Testis (tissue), 3 donors: ENCODE measurements around the gene HTT. TPM values are rescaled to one million over a fixed set of nuclear protein-coding genes. Genes with fewer than 3 reads are reported as not detected.

Source experiments
- DNase-seq: peaks from one replicate; pipeline ENCODE4 v3.0.0-alpha.2; 2019
- H3K27ac ChIP-seq, 2 donors: fragments of 200-600 bp; sonication (generic); one replicate each; pipeline ENCODE4 v1.5.1; 2019
- H3K27me3 ChIP-seq: fragments of 200-600 bp; sonication (generic); one replicate; pipeline ENCODE4 v1.5.1; 2019
- H3K36me3 ChIP-seq: fragments of 200-600 bp; sonication (generic); one replicate; pipeline ENCODE4 v1.5.1; 2017; ENCODE audit warnings: low read depth; ENCODE audit errors: missing control alignments
- H3K4me1 ChIP-seq: fragments of 200-600 bp; sonication (generic); one replicate; pipeline ENCODE4 v1.5.1; 2019
- H3K4me3 ChIP-seq, 2 donors: fragments of 200-600 bp; sonication (generic); one replicate each; pipeline ENCODE4 v1.5.1; 2017 to 2019
- H3K9me3 ChIP-seq: fragments of 200-600 bp; sonication (generic); one replicate; pipeline ENCODE4 v1.5.1; 2017
- POLR2A ChIP-seq: fragments of 450-650 bp; IDR thresholded peaks from one replicate; pipeline ENCODE4 v1.6.1; 2017; ENCODE audit warnings: antibody characterized with exemption, mild to moderate bottlenecking, moderate library complexity
- WGBS, 2 donors: methylation state at CpG; one replicate each; pipeline ENCODE4 v1.1.5; 2018; 5-methylcytosine and 5-hydroxymethylcytosine counted together
- intact Hi-C: fragments of 100-400 bp; cut with DNase I; formaldehyde crosslinking; loops from one replicate; pipeline ENCODE4 v1.15.1; 2023; ENCODE audit warnings: low total_unique reads
- polyA plus RNA-seq: library from polyadenylated mRNA; stranded (reverse); fragments of 350-450 nt; fragmentation: Illumina TruSeq; extraction: RNeasy Lipid Tissue Mini Kit (QIAGEN cat#74804); gene quantifications from one replicate; pipeline ENCODE4 v1.2.3, GENCODE V29; 2014; ENCODE audit warnings: low read depth, low replicate concordance; ENCODE audit not compliant: insufficient read depth
- total RNA-seq, 2 donors: library from RNA; depleted of rRNA; stranded (reverse); fragments of >200 nt; gene quantifications; one replicate each; pipeline ENCODE4 v1.2.3, GENCODE V29; 2016
- TF ChIP-seq, protein P1 (sequence below), 3 experiments: fragments of 450-650 bp in 2 of 3; fragments of 200-600 bp in 1 of 3; sonication (generic) in 1 of 3; IDR thresholded peaks; one replicate each; pipeline ENCODE4 v1.5.1; 2016 to 2019; ENCODE audit warnings: antibody characterized with exemption in 3 of 3, mild to moderate bottlenecking in 2 of 3, moderate library complexity in 1 of 3

Gene HTT
- total and polyA plus RNA-seq, 3 donors from 2014 or later: 45.2 to 168 (median 146) TPM

DNA sequence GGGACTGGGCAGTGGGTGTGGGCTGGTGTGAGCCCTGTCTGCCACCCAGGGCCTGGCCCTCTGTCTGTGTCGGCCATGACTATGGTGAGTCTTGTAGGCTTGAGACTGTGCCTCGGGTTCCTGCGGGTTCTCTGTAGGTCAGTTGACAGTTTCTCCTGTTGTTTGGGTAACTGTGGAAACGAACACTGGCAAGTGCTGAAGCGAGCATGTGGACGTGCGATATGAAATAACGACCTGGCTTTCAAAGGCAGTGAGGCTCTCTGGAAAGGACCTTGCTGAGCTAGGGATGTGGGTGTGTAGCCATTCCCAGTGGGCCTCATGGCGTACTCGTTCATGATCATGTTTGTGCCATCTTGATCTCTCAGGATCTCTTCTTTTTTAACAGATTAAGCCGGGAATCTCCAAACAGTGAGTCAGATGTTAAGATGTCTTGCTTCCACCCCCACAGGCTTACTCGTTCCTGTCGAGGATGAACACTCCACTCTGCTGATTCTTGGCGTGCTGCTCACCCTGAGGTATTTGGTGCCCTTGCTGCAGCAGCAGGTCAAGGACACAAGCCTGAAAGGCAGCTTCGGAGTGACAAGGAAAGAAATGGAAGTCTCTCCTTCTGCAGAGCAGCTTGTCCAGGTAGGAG, 41.3 kb downstream of the HTT start:
- no peak for TF ChIP-seq POLR2A
- TF ChIP-seq, protein P1, sequence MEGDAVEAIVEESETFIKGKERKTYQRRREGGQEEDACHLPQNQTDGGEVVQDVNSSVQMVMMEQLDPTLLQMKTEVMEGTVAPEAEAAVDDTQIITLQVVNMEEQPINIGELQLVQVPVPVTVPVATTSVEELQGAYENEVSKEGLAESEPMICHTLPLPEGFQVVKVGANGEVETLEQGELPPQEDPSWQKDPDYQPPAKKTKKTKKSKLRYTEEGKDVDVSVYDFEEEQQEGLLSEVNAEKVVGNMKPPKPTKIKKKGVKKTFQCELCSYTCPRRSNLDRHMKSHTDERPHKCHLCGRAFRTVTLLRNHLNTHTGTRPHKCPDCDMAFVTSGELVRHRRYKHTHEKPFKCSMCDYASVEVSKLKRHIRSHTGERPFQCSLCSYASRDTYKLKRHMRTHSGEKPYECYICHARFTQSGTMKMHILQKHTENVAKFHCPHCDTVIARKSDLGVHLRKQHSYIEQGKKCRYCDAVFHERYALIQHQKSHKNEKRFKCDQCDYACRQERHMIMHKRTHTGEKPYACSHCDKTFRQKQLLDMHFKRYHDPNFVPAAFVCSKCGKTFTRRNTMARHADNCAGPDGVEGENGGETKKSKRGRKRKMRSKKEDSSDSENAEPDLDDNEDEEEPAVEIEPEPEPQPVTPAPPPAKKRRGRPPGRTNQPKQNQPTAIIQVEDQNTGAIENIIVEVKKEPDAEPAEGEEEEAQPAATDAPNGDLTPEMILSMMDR (IDR thresholded peaks at IDR 0.05): no peak
- H3K36me3 ChIP-seq: no peaks in the 10 kb centered on the region
- 46 to 54% methylated on average over 15 of the region's 15 CpGs for WGBS, 2 donors
- peak; percentile 48 for DNase-seq
- H3K9me3 ChIP-seq: no peaks in the 10 kb centered on the region
- intact Hi-C loops: no loop called here
- H3K27me3 ChIP-seq: no peaks in the 10 kb centered on the region
- peaks cover 28% of the 10 kb centered on the region for H3K4me1 ChIP-seq
- H3K27ac ChIP-seq: peak overlapping the region; percentile 1 to 51
- H3K4me3 ChIP-seq: no peak overlapping the region

DNA sequence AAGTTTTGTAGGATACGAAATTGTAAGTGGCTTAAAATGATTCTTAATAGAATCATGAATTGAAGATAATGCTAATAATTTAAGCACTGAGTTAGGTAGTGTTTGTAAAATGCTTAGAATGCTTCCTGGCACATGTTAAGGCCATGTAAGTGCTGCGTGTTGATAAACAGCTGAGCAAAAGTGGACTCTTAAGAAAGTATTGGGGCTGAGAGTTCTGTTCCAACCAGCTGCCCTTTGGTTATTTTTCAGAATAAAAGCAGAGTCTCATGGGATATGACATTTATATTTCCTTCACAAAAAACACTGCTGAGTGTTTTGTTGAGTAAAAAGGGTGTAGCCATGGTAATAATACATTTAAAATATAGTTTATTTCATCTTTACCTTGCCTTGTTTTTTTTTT, 42.5 kb downstream of the HTT start:
- TF ChIP-seq, protein P1 (IDR thresholded peaks at IDR 0.05): no peak
- TF ChIP-seq POLR2A: no peak
- WGBS, 2 donors: 65 to 68% methylated on average over 2 of the region's 2 CpGs
- DNase-seq: no peak
- Histone ChIP-seq H3K27ac (peak overlapping the region in 1 of 2 donors; percentile 51), H3K36me3 (no peaks in the 10 kb centered on the region), H3K27me3 (no peaks in the 10 kb centered on the region), H3K9me3 (no peaks in the 10 kb centered on the region), H3K4me1 (peaks cover 31% of the 10 kb centered on the region), H3K4me3 (no peak overlapping the region)
- intact Hi-C loops: no loop called here

DNA sequence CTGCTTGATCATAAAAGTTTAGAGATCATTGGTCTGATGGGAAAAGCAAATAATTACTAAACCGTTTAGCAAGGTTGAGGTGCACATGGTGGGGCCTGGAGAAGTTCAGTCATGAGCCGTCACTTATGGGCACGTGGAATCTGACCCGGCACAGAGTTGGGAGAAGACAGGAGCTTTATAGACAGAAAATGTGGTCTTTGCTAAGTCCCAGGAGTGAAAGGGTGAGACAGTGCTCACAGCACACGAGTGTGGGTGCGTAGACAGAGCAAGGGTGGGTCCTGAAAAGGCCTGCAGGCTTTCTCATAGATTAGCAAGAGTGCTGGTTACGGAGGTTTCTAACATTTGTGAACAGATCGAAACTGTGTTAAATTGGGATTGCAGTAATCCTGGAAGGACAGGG, 43.8 kb downstream of the HTT start:
- intact Hi-C loops: no loop called here
- H3K4me3 ChIP-seq: no peak overlapping the region
- TF ChIP-seq POLR2A: no peak
- TF ChIP-seq, protein P1 (IDR thresholded peaks at IDR 0.05): no peak
- H3K9me3 ChIP-seq: no peaks in the 10 kb centered on the region
- no peaks in the 10 kb centered on the region for H3K27me3 ChIP-seq
- no peak for DNase-seq
- WGBS, 2 donors: 93 to 95% methylated on average over 8 of the region's 8 CpGs
- H3K4me1 ChIP-seq: peaks cover 36% of the 10 kb centered on the region
- H3K36me3 ChIP-seq: no peaks in the 10 kb centered on the region
- H3K27ac ChIP-seq: no peak overlapping the region

DNA sequence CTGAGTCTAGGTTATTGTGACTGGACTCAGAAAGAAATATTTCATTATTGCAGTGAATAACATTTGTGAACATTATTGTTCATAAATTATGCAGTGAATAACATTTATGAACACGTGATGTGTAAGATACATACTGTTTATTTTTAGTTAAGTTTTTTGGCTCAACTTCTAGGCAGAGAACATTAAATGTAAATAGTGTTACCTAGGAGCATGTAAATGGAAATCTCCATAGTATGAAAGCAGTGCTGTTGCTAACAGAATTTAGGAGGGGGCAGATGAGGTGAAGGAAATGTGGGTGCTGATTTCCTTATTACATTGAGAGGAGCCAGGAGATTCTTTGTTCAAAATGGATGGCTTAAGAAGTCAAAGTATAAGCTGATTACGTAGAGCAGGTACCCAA, 45.0 kb downstream of the HTT start:
- intact Hi-C loops: no loop called here
- Histone ChIP-seq H3K27ac (no peak overlapping the region), H3K4me1 (peaks cover 35% of the 10 kb centered on the region)

More for the DNA sequence above, 45.0 kb downstream of the HTT start:
- WGBS, 2 donors: 91 to 95% methylated on average over 2 of the region's 2 CpGs
- Histone ChIP-seq H3K36me3 (no peaks in the 10 kb centered on the region), H3K4me3 (no peak overlapping the region), H3K27me3 (no peaks in the 10 kb centered on the region), H3K9me3 (no peaks in the 10 kb centered on the region)
- TF ChIP-seq, protein P1 (IDR thresholded peaks at IDR 0.05): no peak
- TF ChIP-seq POLR2A: no peak
- DNase-seq: no peak
